ENCODE results near the gene NME3. TPM values are rescaled to one million over a fixed set of nuclear protein-coding genes. Genes with fewer than 3 reads are reported as not detected.
A peak's percentile ranks its signal among the peaks of the same experiment; 100 is the strongest.

The NME3 gene
- polyA plus RNA-seq, 1 donor: 22.8 TPM

GRCh38 chr16:1793578-1794220 is 22.4 kb upstream of the NME3 start, which contains the start of gene IGFALS:
Gene IGFALS, minus strand, starts transcription at chr16:1793705. Its CDS starts 53 bp downstream, at chr16:1793652.
- no peak for DNase-seq

DNA sequence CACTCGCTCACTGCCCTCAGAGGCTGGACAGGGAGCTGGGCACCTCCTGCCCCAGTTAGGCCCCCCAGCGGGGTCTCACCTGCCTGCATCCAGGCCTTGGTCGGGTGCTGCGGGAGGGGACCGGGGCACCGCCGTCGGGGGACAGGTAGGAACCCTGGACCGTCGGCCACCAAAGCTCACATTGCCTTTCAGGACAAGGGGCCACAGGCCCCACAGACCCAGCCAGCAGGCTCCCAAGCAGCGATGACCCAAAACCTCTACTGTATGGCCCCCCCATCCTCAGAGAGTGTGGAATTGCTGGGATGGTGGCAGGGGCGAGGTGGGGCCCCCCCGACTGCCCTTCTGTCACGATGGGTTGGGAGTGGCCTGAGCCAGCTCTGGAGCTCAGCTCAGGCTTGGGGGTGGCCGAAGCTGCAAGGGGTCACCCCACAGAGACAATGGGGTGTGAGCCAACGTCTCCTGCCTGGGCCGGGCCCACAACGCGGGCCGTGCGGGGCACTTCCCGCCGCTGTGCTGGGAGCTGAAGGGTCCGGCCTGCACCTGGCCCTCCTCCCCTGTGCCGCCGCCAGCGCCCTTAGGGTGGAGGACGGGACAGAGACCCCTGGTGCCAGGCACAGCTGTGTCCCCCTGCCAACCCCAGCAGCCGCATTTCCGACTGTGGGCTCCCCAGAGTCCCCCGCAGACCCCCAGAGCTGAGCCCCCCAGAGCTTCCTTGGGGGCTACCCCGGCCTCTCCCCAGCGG is 21.7 kb upstream of the NME3 start:
- no peak for DNase-seq

GRCh38 chr16:1791943-1792812 is 20.8 kb upstream of the NME3 start:
- no peak for DNase-seq

DNA sequence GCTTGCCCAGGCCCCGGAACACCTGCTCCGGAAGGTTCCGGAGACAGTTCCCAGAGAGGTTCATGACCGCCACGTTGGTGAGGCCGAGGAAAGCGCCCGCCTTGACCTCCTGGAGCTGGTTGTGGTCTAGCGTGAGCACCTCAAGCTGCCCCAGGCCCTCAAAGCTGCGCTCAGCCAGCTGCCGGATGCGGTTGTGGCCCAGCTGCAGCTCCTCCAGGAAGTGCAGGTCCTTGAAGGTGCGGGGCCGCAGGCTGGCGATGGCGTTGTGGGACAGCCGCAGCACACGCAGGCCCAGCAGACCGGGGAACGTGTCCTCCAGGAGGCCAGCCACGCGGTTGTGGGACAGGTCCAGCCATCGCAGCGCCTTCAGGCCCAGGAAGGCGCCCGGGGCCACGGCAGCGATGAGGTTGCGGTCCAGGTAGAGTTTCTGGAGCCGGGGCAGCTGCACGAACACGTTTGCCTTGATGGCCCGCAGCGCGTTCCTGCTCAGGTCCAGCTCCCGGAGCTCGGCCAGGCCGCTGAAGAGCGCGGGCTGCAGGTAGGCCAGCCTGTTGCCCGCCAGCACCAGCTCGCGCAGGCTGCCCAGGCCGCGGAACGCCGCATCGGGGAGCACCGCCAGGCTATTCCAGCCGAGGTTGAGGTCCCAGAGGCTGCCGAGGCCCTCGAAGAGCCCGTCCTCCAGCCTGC is 20.1 kb upstream of the NME3 start:
- DNase-seq: no peak

- DNase-seq: no peak
Observed at GRCh38 chr16:1790611-1791255, 19.4 kb upstream of the NME3 start.

DNA sequence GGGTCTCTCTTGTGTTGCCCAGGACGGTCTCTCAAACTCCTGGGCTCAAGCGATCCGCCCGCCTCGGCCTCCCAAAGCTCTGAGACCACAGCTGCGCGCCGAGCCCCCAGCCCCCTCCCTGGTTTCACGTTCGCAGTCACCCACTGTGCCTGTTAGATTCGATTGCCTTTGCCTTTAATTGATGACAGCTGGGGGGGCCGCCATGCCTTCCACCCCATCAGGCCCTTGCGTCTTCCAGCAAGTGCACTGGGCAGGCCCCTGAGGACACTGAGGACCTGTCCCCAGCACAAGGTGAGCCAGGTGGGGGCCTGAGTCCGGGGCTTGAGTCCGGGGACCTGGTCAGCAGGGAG is 18.9 kb upstream of the NME3 start:
- no peak for DNase-seq

- no peak for DNase-seq
Observed at GRCh38 chr16:1789643-1790045, 18.3 kb upstream of the NME3 start.

GRCh38 chr16:1788708-1789100 is 17.4 kb upstream of the NME3 start:
- no peak for DNase-seq

GRCh38 chr16:1788095-1788707 is 16.9 kb upstream of the NME3 start:
- DNase-seq: no peak

DNA sequence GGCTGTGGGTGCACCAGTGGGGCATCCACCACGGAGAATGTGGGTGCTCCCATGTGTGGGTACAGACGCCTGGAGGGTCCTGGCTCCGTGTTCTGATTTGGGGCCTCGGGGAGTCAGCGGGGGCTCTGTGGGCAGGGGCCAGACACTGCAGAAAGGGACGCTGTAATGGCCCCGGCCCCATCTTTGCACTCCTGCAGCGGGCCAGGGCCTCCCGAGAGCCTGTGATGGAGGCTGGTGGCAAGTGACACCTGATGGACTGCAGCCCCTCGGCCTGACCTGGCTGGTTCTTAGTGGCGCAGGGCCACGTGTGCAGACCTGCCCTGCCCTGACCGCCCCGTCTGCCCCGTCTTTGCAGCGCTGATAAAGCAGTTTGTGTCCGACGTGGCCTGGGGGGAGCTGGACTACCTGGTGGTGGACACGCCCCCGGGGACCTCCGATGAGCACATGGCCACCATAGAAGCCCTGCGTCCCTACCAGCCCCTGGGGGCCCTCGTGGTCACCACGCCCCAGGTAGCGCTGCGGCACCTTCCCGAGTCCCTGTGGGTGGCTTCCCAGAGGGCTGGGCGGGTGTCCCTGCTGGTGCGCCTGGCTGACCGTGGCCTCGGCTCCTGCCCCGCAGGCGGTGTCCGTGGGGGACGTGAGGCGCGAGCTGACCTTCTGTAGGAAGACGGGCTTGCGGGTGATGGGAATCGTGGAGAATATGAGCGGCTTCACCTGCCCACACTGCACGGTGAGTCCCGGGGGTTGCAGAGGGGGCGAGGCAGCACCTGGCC is 16.2 kb upstream of the NME3 start:
- DNase-seq: no peak

DNA sequence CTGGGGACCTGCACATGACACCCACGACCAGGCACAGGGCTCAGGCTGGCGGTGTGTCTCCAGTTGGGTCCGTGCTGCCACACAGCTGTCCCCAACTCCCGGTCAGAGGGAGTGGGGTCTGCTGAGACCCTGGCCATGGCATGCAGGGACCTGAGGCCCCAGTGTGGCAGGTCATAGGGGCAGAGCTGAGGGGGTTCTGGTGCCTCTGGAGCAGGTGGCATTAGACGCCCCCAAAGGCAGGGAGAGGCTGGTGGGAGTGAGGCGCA is 15.6 kb upstream of the NME3 start:
- no peak for DNase-seq

DNA sequence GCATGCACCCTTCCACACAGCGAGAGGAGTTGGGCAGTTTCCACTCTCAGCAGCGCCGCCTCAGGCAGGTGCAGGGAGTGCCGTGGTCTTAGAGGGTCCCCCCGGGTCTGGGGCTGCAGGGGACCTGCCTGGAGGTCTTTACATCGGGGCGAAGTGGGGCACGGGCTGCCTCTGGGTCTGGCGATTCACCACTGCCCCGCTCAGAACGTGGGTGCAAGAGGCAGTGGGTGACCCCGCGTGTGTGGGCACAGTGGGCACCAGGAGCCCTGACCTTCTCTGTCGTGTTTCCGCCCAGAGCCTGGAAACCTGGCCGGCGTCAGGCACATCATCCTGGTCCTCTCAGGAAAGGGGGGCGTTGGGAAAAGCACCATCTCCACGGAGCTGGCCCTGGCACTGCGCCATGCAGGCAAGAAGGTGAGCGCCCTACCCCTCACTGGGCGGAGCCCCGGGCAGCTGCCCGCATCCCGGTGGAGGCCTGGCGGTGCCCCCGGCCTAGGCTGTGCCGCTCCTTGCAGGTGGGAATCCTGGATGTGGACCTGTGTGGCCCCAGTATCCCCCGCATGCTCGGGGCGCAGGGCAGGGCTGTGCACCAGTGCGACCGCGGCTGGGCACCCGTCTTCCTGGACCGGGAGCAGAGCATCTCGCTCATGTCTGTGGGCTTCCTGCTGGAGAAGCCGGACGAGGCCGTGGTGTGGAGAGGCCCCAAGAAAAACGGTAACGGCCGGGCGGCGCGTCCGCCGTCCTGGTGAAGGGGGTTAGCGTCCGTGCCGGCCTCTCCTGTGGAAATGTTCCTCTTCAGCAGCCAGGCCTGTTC is 15.1 kb upstream of the NME3 start:
- DNase-seq: no peak

- DNase-seq: no peak
Observed at GRCh38 chr16:1785846-1786170, 14.5 kb upstream of the NME3 start.

DNA sequence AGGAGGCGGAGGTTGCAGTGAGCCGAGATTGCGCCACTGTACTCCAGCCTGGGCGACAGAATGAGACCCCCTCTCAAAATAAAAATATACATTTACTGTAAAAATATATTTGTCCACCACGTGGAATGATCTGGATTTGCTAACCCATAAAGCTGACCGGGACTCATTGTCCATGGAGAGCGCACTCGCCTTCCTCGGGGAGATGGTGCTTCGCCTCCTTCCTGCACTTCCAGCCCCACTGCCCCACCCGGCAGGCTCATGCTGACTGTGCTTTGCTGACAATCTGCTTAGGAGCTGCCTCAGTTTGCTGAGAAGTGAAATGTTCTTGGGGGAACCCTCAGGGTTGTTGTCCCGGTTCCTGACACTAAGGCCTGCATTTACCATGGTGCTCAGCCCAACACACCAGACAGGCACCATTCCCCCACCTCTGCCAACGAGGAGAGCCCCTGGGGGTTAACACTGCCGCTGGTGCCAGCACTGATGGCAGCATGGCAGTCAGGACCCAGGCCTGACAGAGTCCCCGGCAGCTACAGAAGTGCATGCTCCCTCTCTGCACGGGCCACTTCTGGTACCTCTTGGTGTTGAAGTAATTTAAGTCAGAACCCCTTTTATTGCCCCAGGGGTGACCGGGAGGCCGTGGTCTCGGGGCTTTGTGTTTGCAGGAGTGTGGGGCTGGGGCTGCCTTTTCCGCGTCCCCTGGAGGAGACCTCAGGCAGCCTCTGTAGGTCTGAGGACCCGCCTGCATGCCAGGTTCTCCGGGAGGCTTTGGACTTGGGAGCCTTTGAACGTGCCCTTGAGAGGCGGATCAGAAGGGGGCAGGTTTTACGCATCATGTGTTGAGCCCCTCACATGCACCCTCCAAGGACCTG is 13.9 kb upstream of the NME3 start:
- DNase-seq: no peak

DNA sequence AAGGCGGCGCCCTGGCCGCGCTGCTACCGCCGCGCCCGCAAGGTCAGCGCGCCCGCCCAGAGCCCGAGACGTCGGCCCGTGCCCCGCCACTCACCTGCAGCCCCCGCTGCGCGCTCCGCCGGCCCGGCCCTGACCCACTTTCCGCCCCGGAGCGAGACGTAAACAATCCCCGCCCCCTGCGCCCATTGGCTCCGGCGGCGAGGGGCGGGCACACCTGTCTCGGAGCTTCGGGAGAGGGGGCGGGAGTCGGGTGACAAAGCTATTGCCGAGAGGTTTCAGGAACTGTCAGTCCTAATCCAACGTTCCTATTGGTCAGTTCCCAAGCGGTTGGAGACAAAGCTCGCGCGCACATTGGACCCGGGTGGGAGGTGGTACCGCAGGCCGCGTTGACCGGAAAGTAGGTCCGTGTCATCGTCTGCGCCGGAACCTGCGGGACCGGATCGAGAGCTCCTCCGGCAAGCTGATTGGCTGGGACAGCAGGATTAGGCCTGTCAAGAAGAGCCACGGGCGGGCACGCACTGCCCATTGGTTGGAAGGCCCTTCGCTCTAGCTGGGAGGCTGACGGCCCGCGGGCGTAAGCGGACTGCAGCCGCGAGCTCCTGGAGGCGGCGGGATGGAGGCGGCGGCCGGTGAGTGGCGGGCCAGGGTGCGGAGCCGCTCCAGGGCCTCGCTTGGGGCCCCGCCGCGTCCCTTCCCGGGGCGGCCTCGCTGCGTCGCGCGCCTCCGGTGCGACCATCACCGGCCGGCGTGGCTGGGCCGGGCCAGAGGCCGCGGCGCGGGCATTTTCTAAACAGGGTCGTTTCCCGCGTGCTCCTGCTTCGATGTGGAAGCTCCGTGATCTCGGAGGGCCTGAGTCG is 11.3 kb upstream of the NME3 start, which contains the start of the genes NUBP2 and SPSB3:
Gene NUBP2, plus strand, starts transcription at position 553 of the 857 bp plus-strand sequence. Its CDS starts 61 bp downstream, at position 614.
Gene SPSB3, minus strand, starts transcription at position 164 of the 857 bp plus-strand sequence. CDS start 1,088 bp downstream, outside the sequence.
- peak; percentile 100 for DNase-seq

DNA sequence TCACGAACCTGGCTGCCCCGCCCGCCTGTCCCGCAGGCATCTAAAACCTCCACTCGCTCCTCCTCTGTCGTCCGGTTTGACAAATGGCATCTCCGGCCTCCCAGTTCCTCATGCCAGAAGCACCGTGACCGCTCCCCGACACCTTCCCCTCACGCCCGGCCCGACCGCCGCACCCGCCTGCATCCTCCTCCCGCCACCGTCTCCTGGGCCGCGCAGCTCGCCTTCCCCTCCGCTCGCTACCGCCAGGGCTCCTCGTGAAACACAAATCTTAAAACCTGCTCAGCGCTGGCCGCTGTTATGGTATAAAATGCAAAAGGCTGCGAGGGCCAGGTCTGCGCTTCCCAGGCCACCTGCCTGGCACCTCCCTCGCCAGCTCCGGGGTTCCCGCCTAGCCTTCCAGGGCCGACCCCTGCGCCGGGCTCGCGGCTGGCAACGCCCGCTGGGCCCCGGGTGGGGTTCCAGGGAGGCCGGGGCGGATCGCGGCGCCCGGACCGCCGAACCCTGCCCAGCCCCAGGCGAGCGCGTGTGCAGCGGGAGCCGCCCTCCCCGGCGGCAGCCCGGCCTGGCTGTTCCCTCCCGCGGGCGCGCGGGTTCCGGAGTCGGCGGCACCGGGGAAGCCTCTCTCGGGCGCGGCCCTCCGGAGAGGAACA is 10.5 kb upstream of the NME3 start:
- no peak for DNase-seq

GRCh38 chr16:1781254-1781653 is 9.9 kb upstream of the NME3 start:
- DNase-seq: no peak

DNA sequence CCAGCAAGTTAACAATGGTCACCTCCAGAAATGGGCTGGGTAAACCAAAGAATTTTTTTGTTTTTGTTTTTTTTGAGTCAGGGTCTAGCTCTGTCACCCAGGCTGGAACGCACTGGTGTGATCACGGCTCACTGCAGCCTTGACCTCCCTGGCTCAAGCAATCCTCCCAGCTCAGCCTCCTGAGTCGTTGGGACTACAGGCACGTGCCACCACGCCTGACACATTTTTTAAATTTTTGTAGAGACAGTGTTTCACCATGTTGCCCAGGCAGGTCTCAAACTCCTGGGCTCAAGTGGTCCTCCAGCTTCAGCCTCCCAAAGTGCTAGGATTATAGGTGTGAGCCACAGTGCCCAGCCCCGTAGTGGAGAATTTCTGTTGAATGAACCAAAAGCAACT is 9.3 kb upstream of the NME3 start:
- DNase-seq: no peak

Measured in hindlimb muscle (tissue), 1 donor.